Ramos (cell line): ENCODE data around the gene ABCB10.
"Not testable (repeated sequence)": the region's sequence is repeated elsewhere in the genome, so short reads cannot be mapped to it uniquely, and the experiment has no call there.

Experiments
- in situ Hi-C: fragments of 300-500 bp; cut with MboI; formaldehyde crosslinking; loops from one replicate; pipeline ENCODE4 v1.14.3; 2022; ENCODE audit warnings: low sequenced_read_pairs; ENCODE audit not compliant: unreplicated experiment

ABCB10 gene

DNA sequence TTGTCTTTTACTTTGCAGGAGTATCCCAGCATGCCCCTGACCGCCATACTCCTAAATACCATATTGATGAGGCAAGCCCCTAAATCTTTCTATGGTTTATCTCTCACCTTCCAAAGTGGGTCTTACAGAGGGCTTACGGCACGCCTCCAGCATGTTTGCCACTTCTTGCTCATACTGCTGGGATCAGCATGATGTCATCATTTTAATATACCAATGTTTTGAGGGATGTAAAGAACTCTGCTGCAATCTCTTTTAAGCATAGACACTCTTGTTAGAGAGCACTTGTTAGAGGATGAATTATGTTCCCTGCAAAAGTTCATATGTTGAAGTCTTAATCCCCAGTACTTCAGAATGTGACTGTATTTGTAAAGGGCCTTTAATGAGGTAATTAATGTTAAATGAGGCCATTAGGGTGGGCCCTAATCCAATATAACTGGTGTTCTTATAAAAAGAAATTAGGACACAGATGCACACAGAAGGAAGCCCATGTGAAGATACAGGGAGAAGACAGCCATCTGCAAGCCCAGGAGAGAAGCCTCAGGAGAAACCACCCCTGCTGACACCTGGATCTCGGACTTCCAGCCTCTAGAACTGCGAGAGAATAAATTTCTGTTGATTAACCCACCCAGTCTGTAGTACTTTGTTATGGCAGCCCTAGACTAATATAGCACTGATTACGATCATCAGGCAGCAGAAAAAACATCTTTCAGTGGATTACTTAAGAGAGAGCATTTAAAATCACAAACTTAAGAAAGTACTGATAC lies 16.4 kb upstream of the ABCB10 start:
- in situ Hi-C loops = no loop called here

DNA sequence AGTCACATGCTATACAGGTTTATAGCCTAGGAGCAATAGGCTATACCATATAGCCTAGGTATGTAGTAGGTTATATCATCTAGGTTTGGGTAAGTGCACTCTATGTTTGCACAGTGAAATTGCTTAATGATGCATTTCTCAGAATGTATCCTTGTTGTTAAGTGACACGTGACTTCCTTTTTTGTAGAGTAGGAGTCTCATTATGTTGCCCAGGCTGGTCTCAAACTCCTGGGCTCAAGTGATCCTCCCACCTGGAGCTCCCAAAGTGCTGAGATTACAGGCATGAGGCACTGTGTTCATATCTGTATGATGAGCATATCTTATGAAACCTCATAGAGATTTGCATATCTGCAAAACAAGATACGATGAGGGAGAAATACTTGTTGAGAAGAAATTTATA lies 13.8 kb upstream of the ABCB10 start:
- in situ Hi-C loops = no loop called here

- in situ Hi-C loops = no loop called here
These were observed 12.5 kb upstream of the ABCB10 start for GRCh38 chr1:229570891-229571516.

DNA sequence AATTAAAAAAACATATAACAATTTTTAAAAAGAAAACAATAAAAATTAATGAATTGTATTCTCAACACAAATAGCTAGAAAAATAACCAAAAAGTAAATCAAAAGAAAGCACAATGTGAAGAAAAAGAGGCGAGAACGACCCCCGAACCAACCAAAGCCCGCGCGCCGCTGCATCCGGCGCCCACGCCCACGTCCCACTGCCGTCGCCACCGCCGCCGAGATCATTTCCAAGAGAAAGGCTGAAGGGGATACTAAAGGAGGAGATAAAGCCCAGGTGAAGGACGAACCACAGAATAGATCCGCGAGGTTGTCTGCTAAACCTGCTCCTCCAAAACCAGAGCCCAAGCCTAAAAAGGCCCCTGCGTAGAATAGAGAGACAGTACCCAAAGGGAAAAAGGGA lies 11.8 kb upstream of the ABCB10 start:
- in situ Hi-C loops = no loop called here

- in situ Hi-C loops = no loop called here
These were observed 8.8 kb upstream of the ABCB10 start for GRCh38 chr1:229567109-229567868.

GRCh38 chr1:229563701-229564100 lies 5.2 kb upstream of the ABCB10 start:
- in situ Hi-C loops = loop anchor here (5.0 kb wide), 1 partner anchor 59 kb away; no protein-coding TSS in a partner anchor

DNA sequence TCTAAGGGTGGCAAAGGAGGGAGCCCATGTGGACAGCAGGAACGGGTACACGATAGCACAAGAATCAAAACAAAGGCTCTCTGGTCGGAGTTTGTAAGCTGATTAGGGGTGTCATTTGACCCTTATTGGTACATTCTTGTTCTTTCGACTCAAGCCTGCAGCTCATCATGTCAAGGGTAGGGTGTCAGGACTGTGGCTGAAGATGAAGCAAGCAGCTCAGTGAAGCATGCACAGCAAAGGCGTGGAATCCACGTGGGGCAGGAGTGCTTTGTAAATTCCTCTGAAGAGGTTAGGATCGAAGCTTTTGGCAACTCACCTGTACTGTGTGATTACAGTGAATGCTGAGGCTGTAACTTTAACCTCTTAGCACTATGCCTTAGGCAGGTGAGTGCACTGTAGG lies 4.7 kb upstream of the ABCB10 start:
- in situ Hi-C loops = loop anchor here (5.0 kb wide), 1 partner anchor 59 kb away; no protein-coding TSS in a partner anchor

GRCh38 chr1:229562686-229563085 lies 4.2 kb upstream of the ABCB10 start:
- in situ Hi-C loops = loop anchor here (5.0 kb wide), 1 partner anchor 60 kb away; no protein-coding TSS in a partner anchor

DNA sequence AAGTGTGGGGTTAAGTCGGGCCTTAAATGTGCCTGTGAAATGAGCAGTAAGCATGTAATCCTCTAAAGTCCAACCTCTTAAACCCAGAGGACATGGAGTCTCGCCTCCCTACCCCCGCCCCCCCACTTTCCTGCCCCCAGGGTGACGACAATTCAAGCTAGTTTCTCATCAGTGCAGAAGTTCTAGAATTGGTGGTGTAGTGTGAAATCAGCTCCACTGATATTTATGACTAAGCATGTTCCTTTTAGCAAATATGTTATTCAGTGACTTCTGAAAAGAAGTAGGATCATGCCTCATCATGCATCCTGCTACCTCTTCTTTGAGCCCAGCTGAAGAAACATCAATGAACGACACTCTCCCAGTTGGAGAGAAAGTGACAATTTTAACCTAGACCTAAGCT lies 2.6 kb upstream of the ABCB10 start:
- in situ Hi-C loops = loop anchor here (5.0 kb wide), 1 partner anchor 61 kb away; no protein-coding TSS in a partner anchor

GRCh38 chr1:229560124-229560523 lies 1.6 kb upstream of the ABCB10 start:
- in situ Hi-C loops = loop anchor here (5.0 kb wide), 1 partner anchor 62 kb away; no protein-coding TSS in a partner anchor

DNA sequence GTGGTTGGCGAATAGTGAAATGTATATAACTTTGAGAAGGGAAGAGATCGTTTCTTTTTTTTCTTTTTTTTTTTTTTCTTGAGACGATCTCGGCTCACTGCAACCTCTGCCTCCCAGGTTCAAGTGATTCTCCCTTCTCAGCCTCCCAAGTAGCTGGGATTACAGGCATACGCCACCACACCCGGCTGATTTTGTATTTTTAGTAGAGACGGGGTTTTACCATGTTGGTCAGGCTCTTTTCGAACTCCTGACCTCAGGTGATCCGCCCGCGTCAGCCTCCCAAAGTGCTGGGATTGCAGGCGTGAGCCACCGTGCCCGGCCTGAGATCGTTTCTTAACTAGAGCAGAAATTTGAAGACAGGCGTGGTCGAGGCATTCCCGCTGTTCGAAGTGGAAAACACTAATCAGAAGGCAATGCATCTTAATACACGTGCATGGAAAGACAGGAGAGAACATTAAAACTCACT lies 862 bp upstream of the ABCB10 start:
- in situ Hi-C loops = not testable (repeated sequence)

DNA sequence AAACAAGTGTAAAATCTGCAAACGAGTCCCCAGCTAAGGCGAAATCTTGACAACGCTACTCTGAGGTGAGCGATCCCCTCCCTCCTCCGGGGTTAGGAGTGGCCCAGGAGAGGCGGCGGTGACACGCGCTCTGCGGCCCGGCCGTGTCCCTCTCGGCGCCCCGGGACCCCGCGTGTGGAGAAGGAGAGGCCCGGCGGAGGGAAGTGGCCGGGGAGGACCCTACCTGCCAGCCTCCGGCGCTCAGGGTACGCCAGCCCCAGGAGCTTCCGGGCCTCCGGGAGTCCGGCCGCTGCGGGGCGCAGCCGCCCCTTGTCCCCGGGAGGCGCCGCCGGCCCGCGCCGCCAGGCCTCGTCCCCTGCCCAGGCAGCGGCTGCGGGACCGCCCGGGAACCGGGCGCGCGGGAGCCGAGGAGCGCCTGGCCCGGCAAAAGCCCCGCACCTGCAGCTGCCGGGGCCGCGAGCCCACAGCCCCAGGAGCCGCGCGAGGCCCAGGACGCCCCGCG lies 543 bp downstream of the ABCB10 start:
- in situ Hi-C loops = no loop called here

DNA sequence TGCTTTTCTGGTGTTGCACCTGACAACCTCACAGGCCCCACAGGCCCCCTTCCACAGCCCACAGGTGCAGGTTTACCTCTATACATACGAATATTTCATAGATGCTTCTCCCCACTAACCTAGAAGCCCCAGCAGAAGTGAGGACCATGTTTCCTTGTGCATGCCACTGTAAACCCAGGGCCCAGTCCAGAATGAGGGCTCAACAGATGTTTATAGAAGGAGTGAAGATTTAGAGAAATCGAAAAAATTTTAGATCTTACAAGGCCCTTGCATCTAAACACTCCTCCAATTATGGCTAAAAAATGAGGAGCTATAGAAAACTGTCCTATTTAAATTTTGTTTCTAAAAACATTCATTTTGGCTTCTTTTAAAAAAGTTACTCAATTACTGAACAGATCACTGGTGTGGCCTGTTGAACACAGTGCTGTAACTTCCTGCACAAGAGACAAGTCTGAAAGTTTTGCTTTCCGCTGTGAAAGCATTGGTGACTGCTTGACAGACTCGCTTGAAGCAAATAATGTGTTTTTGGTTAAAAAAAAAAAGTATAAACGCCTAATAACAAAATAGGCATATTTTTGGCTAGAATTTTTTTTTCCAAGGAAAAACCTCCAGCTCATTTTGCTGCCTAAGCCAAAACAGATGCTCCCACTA lies 1.2 kb downstream of the ABCB10 start:
- in situ Hi-C loops = no loop called here

DNA sequence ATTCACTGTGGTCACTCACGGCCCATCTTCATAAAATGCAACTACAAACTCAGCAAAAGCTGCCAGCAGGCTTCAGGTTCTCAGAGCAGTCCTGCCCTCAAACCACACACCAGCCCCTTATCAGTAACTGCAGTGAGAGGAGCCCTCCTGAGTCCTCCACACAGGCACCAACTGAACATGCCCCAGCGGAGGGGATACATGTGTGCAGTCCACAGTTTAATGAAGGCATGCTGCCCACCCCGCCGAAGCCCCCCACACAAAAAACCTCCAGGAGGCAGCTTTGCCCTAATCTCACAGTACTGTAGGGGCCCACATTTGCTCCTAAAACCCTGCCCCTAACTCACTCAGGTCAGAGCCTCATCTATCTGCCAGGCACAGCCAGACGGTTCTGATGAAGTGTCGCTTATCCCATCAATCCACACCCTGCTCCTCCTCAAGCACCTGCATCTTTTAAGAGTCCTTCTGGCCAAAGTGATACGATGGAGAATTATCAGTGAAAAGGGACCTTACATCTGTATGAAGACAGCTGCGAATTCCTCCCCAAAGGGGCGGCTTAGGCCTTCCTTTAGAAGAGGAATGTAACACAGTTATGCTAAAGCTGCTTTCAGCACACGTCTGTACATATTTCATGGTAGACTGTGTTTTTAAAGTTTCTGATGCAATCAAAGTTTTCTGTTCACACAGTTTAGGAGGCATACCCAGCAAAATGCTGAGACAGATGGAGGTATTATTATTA lies 3.5 kb downstream of the ABCB10 start:
- in situ Hi-C loops = no loop called here

- in situ Hi-C loops = no loop called here
These were observed 4.8 kb downstream of the ABCB10 start for GRCh38 chr1:229553621-229554130.

- in situ Hi-C loops = no loop called here
These were observed 5.8 kb downstream of the ABCB10 start for GRCh38 chr1:229552732-229553131.

GRCh38 chr1:229550812-229551567 lies 7.5 kb downstream of the ABCB10 start:
- in situ Hi-C loops = no loop called here

DNA sequence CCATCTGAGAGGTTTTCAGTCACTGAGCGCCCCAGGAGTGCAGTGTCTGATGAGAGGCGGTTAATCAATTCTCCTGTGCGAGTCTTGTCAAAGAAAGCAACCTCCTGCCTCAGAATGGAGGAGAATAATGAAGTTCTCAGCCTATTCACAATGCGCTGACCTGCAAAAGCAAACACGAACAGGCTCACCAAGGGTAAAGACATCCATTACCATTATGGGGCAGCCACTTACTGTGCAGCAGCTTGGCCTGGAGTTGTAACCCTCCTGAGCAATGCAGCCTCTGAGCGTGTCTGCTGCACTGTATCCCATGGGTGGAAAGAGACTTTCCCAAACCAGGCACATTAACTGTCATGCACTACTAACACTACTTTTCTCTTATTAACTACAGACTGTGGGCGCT lies 11.0 kb downstream of the ABCB10 start:
- in situ Hi-C loops = no loop called here

- in situ Hi-C loops = no loop called here
These were observed 13.9 kb downstream of the ABCB10 start for GRCh38 chr1:229544587-229544986.
